Stomach (tissue), 4 donors: ENCODE measurements around the gene AKAP9.

Source experiments
- POLR2A ChIP-seq, 4 donors: fragments of 450-650 bp; IDR thresholded peaks; one replicate each; pipeline ENCODE4 v1.6.1; 2016; ENCODE audit warnings: antibody characterized with exemption in 4 of 4, control low read depth in 2 of 4, mild to moderate bottlenecking in 1 of 4, moderate library complexity in 1 of 4
- TF ChIP-seq, protein P1 (sequence below), 7 experiments: fragments of 450-650 bp in 4 of 7; fragments of 200-600 bp in 3 of 7; sonication (generic) in 3 of 7; IDR thresholded peaks; one replicate each; pipeline ENCODE4 v1.5.1; 2016 to 2019; ENCODE audit warnings: antibody characterized with exemption in 7 of 7, control low read depth in 2 of 7, mild to moderate bottlenecking in 1 of 7

DNA sequence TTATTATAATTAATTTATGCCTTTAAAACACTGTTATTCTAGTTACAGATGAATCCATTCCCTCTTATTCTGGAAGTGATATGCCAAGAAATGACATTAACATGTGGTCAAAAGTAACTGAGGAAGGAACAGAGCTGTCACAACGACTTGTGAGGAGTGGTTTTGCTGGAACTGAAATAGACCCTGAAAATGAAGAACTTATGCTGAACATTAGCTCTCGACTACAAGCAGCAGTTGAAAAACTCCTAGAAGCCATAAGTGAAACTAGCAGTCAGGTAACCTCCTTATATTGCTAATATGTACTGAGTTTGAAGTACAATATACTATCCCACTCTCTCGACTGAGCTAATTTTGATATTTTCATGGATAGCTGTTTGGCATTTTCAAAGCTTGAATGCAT, 112.0 kb downstream of the AKAP9 start:
- TF ChIP-seq, protein P1, sequence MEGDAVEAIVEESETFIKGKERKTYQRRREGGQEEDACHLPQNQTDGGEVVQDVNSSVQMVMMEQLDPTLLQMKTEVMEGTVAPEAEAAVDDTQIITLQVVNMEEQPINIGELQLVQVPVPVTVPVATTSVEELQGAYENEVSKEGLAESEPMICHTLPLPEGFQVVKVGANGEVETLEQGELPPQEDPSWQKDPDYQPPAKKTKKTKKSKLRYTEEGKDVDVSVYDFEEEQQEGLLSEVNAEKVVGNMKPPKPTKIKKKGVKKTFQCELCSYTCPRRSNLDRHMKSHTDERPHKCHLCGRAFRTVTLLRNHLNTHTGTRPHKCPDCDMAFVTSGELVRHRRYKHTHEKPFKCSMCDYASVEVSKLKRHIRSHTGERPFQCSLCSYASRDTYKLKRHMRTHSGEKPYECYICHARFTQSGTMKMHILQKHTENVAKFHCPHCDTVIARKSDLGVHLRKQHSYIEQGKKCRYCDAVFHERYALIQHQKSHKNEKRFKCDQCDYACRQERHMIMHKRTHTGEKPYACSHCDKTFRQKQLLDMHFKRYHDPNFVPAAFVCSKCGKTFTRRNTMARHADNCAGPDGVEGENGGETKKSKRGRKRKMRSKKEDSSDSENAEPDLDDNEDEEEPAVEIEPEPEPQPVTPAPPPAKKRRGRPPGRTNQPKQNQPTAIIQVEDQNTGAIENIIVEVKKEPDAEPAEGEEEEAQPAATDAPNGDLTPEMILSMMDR (IDR thresholded peaks at IDR 0.05), result no peak
- TF ChIP-seq POLR2A (IDR thresholded peaks at IDR 0.05), result no peak
